HG02678 (cell line): ENCODE results near the gene MSI2.

ENCODE experiments used
- ATAC-seq: cut with Tn5 transposase; IDR thresholded peaks from one replicate; pipeline ENCODE4 v1.9.1; 2021; ENCODE audit warnings: mild to moderate bottlenecking, moderate library complexity; ENCODE audit not compliant: unreplicated experiment

MSI2 gene

DNA sequence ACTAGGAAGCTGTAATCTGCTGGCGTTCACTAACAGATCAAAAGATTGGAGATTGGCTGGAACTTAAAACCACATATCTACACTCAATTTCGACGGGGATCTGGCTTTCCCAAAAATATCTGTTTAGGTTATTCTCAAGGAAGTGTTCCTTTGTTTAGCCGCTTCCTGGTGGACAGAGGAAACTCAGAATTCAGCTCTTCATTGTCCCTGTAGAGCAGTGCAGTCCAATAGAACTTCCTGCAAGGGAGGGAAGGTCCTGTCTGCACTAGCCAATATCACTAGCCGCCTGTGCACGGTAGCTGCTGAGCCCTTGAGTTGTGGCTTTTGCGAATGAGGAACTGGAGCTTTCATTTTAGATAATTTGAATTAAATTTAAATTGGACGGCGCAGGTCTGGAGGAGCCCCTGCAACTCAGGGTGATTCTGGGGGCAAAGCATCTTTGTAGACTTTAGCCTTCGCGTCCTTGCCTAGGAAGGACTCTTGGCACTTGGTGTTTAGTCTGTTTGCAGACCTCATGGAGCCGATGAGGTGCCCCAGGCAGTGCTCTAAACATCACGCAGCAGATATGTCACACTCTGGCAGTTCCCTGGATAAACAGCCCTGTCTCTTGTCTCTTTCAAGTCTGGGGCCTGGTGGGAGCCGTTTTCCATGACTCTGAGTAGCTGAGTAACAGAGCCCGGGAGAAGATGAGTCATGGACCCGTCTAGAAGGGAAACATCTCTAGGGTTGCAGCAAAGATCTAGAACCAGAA is 366.5 kb downstream of the MSI2 start:
- ATAC-seq: peak; percentile 60

DNA sequence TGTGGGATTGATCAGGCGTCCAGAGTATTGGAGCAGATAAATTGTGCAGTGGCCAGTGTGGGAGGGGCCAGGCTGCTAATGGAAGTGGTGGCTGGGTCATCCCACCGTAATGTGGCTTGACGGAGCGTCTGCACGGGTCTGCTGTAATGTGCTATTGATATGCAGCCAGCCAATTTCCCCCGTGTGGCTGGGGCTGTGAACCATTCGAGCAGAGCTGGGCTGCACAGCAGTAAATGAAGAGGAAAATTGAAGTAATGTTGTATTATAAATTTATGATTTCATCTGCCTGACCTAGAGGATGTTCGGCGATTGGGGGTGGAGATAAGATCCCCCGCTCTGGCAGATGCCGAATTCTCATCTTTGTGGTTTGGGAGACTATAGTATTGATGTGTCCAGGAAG is 367.3 kb downstream of the MSI2 start:
- ATAC-seq: no peak

DNA sequence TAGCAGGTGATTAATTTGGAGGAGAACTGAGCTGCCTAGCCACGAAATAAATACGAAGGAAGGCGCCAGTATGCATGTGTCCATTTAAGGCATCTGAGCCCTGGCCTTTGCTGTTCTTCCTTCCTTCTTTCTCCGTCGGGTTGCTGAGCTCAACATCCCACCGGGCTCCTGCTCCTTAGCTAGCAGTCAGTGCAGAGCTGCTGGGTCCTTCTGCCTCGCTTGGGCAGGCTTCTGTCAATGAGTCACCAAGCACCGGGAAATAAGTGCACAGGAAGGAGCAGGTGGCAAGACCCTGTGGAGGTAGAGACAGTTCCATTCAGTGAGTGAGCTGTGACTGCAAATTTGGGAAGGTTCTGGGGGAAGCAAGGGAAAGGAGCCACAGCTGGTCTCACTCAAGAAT is 368.1 kb downstream of the MSI2 start:
- ATAC-seq: no peak

DNA sequence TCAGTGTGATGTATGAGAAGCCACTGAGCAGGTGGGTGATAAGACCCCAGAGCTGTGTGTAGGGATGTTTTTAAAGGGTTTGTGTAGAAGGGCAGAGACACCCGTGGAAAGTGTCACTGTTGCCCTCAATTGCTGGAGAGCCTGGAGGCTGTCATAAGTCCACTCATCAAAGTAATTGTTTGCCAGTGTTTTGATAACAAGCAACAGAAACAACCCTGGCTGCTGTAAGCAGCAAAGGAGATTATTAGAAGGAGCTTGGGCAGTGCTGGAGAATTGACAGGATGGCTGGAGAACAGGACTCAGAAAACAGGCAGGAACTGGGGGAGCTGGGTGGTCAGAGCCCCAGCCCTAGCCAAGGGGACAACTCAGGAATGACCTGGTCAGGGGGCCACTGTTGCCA is 369.2 kb downstream of the MSI2 start:
- ATAC-seq: no peak

DNA sequence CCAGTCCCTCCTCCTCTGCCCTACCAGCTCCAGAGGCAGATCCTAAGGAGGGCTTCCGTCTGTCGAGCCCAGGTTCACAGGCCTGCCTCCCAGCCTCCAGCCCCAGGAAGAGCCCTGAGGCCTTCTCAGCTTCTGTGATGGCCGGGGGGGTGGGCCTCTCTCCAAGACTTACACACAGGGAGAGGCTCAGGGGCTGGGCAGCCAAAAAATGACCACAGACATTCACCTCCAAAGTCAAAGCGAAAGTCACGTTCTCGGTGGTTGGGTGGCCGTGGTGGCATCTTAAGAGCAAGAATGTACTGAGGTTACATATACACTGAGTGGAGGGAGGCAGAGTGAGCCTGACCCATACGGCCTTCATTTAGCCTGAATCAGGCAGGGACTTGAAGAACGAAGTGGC is 369.6 kb downstream of the MSI2 start:
- no peak for ATAC-seq

DNA sequence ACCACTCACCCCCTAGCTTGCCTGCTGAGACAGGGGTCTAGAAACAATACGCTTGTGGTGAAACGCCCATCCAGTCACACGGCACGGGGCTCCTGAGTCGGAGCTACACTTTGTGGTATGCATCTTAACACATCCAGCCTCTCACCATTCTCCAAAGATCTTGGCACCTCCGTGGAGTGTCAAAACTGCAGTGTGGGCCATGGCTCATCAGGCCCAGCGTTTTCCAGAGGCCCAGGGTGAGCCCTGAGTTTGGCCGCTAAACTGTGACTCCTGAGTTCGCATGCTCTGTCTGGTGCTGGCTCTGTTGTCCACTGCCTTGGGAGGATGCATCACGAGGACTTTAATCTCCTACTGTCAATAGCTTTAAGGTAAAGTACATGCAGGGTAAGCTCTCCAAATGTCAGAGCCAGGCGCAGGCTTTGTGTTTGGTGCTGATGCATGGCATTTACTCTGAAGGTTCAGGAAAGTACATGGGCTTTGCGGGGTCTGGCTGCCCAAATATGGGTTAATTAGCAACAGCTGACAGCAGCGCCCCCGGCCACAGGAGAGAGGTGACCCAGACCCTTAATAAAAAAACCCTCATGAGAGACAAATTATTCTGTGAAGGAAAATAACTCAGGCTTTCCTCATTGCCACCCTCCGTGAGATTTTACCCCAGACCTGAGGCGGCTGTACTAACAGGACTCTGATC is 370.3 kb downstream of the MSI2 start:
- ATAC-seq: no peak

DNA sequence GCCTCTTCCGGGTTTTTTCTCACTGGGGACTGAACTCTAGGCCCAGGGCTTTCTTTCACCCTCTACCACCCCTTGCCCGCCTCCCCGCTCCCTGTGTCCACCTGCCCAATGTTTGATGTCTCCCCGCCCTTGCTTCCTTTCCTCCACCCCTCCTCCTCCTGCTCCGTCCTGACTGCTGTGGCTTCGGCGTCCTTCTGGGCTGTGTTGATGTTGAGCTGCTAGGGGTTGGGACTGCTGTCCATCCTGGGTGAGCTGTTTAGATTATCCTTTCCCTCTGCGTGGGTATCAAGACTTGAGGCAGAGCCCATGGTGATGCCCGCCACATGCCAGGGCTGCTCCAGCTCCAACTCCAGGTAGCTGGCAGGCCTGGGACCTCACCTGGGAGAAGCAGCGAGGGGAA is 371.3 kb downstream of the MSI2 start:
- no peak for ATAC-seq

DNA sequence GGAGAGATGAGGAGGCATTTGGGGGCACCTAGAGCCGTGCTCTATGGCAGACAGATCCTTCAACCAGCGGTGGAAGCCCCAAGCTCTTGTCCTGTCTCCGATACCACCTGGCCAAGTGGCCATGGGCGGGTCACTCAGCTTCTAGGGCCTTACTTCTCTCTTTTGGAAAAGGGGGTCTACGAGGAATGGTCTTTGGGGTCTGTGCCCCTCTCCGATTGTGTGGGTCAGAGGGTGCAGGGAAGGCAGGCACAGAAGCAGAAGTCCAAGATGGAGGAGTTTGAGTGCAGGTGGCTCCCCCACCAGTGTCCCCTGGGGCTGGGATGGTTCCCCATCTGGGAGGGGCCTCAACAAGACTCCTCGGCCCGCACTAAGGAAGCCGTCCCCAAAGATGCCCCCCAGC is 372.1 kb downstream of the MSI2 start:
- no peak for ATAC-seq

DNA sequence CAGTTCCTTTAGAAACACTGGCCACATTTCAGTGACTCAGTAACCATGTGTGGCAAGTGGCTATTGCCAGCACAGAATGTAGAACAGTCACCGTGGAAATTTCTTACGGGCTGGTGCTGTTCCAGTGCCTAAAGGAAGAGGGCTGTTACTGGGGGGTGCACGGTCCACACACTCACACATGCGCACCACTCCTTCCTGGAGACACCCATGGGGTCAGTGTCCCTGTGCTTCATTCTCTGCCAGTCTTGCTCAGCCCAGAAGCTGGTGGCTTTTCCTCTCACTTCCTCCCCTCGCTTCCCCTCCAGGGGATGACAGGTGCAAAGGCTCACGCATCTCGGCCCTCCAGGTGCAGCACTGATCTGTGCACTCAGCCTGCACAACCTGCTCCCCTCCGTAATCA is 373.1 kb downstream of the MSI2 start:
- ATAC-seq: peak; percentile 71

DNA sequence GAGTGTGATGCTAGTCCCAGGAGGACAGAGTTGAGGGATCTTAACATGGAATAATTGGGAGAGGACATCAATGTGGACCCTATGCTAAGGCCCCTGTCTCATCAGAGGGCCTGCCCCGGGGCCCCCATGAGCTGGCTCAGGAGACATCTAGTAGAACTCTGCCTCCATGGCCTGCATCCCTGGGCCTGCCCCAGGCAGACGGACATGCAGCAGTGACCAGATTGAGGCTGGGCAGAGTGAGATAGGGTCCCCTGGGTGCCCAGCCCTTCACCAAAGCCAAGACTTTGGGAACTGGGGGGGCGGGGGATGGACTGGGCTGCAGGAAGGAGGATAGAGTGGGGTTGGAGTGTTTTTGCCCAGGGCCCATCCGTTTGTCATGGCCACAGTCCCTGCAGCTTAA is 373.6 kb downstream of the MSI2 start:
- ATAC-seq: no peak

DNA sequence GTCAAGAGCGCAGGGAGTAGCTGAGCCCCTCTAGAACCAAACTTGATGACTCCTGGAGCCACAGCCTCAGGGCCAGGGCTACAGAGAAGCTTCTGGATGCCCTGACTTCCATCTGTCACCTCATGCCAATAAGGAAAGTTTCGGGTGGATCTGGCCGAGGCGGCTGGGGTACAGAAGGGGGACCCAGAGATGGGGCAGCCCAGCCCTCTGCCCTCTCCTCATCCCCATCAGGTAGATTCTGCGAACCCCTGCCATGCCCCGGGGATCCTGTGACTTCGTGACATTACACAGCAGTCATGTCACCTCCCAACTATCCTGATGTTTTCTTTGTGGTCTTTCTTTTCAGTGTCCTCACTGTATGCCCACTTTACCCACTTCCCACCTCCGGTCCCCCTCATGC is 374.4 kb downstream of the MSI2 start:
- ATAC-seq: no peak

DNA sequence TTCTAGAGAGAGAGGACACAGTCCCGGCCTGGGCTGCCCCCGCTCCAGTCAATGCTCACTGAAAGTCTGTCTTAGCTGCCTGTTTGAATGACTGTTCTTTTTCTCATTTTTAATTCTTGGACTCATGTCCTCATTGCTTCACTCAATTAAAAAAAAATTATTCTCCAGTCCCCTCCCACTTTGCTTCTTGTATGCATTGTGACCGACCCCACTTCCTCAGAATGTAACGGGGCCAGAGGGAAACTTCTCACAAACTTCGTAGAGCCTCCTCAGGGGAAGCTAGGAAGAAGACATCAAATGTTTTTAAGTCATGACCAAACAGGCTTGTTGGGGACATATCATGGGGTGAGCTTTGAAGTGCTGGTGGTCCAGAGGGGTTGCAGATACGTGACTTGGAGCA is 375.5 kb downstream of the MSI2 start:
- ATAC-seq: no peak

DNA sequence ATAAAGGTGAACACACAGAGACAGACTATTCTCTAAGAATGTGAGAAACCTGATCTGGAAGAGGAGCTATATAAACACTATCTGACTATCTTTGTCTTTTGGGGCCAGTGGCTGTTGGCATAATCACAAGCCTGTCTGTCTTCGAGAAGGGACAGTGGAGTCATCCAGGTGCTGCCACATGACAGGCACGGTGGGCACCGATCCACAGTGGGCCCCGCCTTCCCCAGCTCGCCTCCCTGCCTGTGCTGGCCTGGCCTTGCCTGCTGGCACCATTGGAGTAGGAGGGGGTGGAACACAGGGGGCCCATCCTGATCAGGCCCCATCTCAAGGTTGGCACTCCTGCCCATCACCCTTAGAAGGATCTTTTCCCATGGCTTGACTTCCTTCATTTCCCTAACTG is 376.0 kb downstream of the MSI2 start:
- no peak for ATAC-seq

DNA sequence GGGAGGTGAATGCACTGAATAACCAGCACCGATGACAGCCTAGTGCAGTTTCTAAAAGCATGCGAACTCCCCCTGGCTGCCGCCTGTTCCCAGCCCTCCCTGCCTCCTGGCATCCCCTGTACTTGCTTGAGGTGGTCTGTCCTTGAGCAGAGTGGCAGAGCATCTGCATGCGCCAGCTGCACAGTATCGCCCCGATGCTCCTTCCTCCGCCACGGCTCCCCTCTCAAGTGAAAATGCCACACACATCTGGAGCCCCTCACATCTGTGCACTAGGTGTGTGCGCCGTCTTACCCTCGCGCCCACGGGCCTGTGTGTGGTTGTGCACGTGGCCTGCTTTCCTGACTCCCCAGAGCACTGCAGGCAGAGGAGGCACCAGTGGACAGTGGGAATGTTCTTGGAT is 376.9 kb downstream of the MSI2 start:
- no peak for ATAC-seq

DNA sequence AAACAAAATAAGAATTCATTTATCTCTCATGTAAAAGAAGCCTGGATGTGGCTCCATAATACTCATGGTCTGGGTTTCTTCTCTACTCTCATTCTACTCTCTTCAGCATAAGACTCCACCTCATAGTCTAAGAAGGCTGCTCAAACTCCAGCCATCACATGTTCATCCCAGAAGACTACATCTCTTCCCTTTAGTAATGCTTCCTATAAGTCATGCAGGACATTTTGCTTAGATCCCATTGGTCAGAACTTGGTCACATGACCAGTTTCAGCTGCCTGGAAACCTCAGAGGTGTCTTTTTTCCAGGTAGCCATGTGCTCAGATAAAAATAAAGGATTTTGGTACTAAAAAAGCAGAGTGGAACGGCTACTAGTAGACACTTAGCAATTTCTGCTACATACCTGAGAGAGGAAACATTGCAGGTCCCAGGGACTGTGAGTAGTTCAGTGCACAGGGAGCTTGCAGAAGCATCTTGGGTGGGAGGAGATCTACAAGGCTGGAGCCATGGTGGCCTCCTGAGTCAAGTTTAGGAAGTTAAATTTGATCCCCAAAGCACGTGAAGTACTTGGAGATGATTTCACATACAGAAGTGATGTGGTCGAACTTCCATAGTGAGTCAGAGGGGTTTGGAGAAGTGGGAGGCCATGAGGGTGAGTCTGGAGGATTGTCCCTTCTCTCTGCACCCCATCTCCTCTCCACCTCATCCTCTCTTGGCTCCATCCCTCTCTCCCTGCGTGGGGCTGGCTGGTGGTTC is 378.6 kb downstream of the MSI2 start:
- no peak for ATAC-seq

DNA sequence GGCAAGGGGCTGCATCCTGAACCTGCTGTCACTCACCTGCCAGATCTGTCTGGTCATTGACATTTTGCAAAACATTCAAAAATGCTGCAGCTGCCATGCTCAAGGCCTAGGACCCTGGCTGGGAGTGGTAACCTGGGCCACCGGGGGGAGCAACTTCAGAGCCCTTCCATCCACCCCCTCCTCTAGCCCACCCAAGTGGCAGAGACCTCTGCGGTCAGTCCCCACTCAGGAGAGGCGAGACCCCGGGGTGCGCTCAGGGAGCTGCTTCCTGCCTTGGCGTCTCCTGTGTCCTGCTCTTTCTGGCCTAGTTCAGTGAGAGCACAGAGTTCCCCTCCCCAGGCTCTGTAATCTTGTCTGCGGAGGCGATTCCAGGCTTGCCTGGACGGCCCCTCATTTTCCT is 380.0 kb downstream of the MSI2 start:
- ATAC-seq: no peak

DNA sequence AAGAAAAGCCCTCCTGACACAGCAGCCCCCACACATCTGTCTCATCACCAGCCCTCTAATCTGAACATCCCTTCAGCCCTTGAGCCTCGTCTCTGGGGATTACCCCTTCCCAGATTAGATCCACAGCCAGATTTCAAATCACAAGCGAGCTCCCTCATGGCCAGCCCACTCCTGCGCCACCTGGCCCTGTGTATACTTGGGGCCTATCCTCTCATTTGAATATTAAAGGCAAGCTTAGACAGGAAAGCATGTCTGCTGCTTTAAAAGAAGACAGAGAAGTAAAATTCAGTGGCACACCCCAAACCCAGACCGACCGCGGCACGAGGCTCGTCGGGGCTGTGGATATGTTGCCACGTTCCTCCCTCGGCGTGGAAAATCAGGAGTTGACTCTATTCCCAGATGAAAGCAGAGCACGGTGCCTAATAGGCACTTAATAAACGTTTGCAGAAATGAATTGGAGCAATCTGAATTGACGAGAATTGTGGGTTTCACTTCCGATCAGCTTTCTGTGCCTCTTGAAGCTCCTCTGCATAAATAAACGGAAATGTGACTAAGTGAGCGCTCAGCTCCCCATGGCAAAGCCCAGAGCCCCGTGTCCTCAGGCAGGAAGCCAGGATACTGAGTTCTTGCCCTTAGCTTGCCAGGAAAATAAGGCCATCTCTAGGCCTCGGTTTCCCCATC is 380.8 kb downstream of the MSI2 start:
- no peak for ATAC-seq

DNA sequence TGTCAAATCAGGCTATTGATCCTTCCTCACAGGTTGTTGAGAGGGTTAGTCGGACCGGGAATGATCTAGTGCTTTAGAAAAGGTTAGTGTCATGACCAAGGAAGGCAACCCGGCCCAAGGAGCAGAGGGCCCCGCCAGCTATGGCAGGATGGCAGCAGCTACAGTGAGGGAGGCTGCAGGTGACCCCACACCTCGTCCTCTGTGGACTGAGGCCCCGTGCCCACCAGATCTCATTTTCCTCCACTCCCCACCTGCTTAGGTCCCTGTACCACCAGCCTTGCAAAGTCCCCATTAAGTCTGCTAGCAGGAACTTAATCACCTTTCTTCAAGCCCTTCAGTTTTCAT is 381.3 kb downstream of the MSI2 start:
- no peak for ATAC-seq

DNA sequence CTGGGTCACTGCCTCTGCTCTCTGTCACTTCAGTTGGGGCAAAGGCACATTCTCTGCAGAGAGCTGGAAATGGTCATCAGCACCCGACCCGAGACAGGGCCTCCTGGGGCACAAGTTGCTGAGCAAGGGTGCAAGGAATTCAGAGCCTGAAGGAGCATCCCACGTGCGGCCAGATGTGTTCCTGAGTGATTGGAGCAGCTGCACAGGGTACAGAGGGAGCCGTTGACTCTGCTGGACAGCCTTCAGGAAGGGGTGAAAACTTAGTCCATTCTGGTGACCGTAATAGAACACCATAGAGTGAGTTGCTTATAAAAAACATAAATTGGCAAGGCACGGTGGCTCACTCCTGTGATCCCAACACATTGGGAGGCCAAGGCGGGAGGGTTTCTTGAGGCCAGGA is 382.0 kb downstream of the MSI2 start:
- ATAC-seq: no peak

DNA sequence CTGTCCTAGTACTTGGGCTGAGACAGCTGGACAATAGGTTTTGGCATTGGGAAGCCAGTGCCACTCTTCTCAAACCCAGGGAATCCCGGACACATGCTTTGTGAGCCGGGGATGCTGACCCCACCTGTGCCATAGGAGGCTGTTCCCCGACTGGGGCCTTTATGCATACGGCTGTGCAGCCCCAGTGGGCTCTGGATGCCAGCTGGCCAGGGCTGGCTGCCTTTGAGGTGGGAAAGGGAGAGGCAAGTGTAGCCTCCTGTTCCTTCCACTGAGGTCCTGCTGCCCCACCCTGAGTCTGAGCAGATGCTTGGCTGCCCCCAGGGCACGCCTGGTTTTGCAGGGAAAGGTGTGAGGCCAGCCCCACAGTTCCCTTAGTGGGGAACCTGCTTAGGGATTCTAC is 383.1 kb downstream of the MSI2 start:
- ATAC-seq: no peak

DNA sequence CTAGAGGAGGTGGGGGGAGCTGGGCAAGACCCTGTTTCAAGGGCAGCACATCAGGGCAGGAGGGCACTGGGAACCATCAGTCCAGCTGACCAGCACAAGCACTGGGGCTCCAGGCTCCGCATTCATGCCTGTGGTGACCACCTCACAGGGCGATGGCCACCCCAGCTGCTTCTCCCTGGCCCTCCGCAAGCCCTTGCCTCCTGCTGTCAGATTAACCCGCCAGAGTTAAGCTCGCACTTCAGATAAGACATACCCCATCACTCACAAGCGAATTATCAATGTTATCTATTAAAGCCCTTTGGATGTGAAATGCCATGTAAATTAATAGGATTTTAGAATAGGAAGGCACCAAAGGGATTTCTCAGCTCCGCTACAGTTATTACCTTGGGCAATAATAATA is 383.8 kb downstream of the MSI2 start:
- ATAC-seq: no peak

DNA sequence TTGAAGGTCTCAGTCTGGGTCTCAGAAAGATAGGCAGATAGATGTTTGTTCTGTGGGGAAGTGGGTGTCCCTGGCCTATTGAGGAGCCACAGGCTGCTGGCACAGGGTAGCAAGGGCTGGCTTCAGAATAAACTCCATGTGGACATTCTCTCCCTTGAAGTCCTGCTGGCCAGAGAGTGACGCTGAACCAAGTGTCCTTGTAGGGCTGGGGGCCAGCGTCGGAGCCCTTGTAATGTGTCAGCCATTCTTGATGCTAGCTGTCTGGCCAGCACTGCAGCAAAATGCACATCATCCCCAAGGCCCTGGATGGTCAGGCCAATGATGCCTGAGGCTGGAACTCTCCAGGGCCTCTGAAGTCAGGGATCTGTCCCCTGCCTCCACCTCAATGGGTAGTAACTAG is 385.4 kb downstream of the MSI2 start:
- ATAC-seq: no peak
